Activated CD8-positive, alpha-beta memory T cell treated with anti-CD3 and anti-CD28 coated beads for 1 hour (primary cell): ENCODE data around the gene MAGI2.
"Not testable (repeated sequence)": the region's sequence is repeated elsewhere in the genome, so short reads cannot be mapped to it uniquely, and the experiment has no call there.

Source experiments
- DNase-seq, 2 donors: peaks; one replicate each; pipeline ENCODE4 v3.0.0-alpha.2; 2020; ENCODE audit warnings: low read depth in 1 of 2; ENCODE audit errors: extremely low read depth in 1 of 2

MAGI2 gene

GRCh38 chr7:78265486-78265885 lies 1188.0 kb downstream of the MAGI2 start:
- DNase-seq: no peak

- DNase-seq: no peak
Observed at GRCh38 chr7:78265071-78265470, 1188.4 kb downstream of the MAGI2 start.

GRCh38 chr7:78264105-78264504 lies 1189.4 kb downstream of the MAGI2 start:
- DNase-seq: no peak

GRCh38 chr7:78261739-78262138 lies 1191.7 kb downstream of the MAGI2 start:
- no peak for DNase-seq

GRCh38 chr7:78261302-78261701 lies 1192.2 kb downstream of the MAGI2 start:
- DNase-seq: no peak

GRCh38 chr7:78260826-78261225 lies 1192.6 kb downstream of the MAGI2 start:
- DNase-seq: no peak

GRCh38 chr7:78254726-78255055 lies 1198.8 kb downstream of the MAGI2 start:
- DNase-seq: no peak

- DNase-seq: no peak
Observed at GRCh38 chr7:78253850-78254725, 1199.4 kb downstream of the MAGI2 start.

- no peak for DNase-seq
Observed at GRCh38 chr7:78248867-78249266, 1204.6 kb downstream of the MAGI2 start.

- DNase-seq: no peak
Observed at GRCh38 chr7:78247910-78248689, 1205.4 kb downstream of the MAGI2 start.

- not testable (repeated sequence) for DNase-seq
Observed at GRCh38 chr7:78240179-78240578, 1213.3 kb downstream of the MAGI2 start.

- DNase-seq: no peak
Observed at GRCh38 chr7:78234634-78235033, 1218.8 kb downstream of the MAGI2 start.

- no peak for DNase-seq
Observed at GRCh38 chr7:78232806-78233205, 1220.7 kb downstream of the MAGI2 start.

GRCh38 chr7:78226059-78226719 lies 1227.3 kb downstream of the MAGI2 start:
- no peak for DNase-seq

GRCh38 chr7:78225534-78225933 lies 1227.9 kb downstream of the MAGI2 start:
- no peak for DNase-seq

GRCh38 chr7:78224923-78225322 lies 1228.5 kb downstream of the MAGI2 start:
- no peak for DNase-seq

- no peak for DNase-seq
Observed at GRCh38 chr7:78223598-78223997, 1229.9 kb downstream of the MAGI2 start.

GRCh38 chr7:78222001-78222751 lies 1231.3 kb downstream of the MAGI2 start:
- no peak for DNase-seq

- DNase-seq: no peak
Observed at GRCh38 chr7:78220754-78221153, 1232.7 kb downstream of the MAGI2 start.

GRCh38 chr7:78218876-78219275 lies 1234.6 kb downstream of the MAGI2 start:
- no peak for DNase-seq

- DNase-seq: no peak
Observed at GRCh38 chr7:78218051-78218450, 1235.4 kb downstream of the MAGI2 start.
